SW 1271 (cell line): ENCODE measurements around the gene WDR46.
"Not testable (repeated sequence)": the region's sequence is repeated elsewhere in the genome, so short reads cannot be mapped to it uniquely, and the experiment has no call there.

Source experiments
- DNase-seq, 2 experiments: peaks; one replicate each; lab custom pipeline; 2025; lab: John Stamatoyannopoulos, UW

WDR46 gene

GRCh38 chr6:33271117-33271467 lies 17.9 kb downstream of the WDR46 start:
- DNase-seq, result peak in 1 of 2 experiments; percentile 62

- no peak for DNase-seq
These were observed 25.0 kb downstream of the WDR46 start for GRCh38 chr6:33264015-33264414.

GRCh38 chr6:33262490-33262889 lies 26.5 kb downstream of the WDR46 start:
- not testable (repeated sequence) for DNase-seq

- DNase-seq, result no peak
These were observed 30.0 kb downstream of the WDR46 start for GRCh38 chr6:33259032-33259431.

GRCh38 chr6:33254591-33254990 lies 34.4 kb downstream of the WDR46 start:
- DNase-seq, result no peak

GRCh38 chr6:33252759-33253158 lies 36.3 kb downstream of the WDR46 start:
- DNase-seq, result no peak

- no peak for DNase-seq
These were observed 37.5 kb downstream of the WDR46 start for GRCh38 chr6:33251395-33252012.

GRCh38 chr6:33250731-33251130 lies 38.3 kb downstream of the WDR46 start:
- DNase-seq, result no peak

- DNase-seq, result no peak
These were observed 39.1 kb downstream of the WDR46 start for GRCh38 chr6:33249732-33250630.

- peak; percentile 98 to 99 for DNase-seq
These were observed 39.9 kb downstream of the WDR46 start for GRCh38 chr6:33248932-33249731.

GRCh38 chr6:33248643-33248931 lies 40.5 kb downstream of the WDR46 start:
- DNase-seq, result peak in 1 of 2 experiments; percentile 65

- DNase-seq, result peak; percentile 49 to 79
These were observed 40.9 kb downstream of the WDR46 start for GRCh38 chr6:33247977-33248642.

GRCh38 chr6:33243476-33243875 lies 45.6 kb downstream of the WDR46 start:
- DNase-seq, result no peak

- DNase-seq, result no peak
These were observed 47.1 kb downstream of the WDR46 start for GRCh38 chr6:33241968-33242367.

GRCh38 chr6:33237741-33238140 lies 51.3 kb downstream of the WDR46 start:
- no peak for DNase-seq

- no peak for DNase-seq
These were observed 52.2 kb downstream of the WDR46 start for GRCh38 chr6:33236852-33237251.

GRCh38 chr6:33236328-33236727 lies 52.7 kb downstream of the WDR46 start:
- DNase-seq, result no peak

GRCh38 chr6:33235221-33235634 lies 53.8 kb downstream of the WDR46 start:
- DNase-seq, result no peak
